Mammary epithelial cell (primary cell): ENCODE data around the gene ERF.

ENCODE experiments used
- CTCF ChIP-seq, 2 donors: IDR thresholded peaks in 1 of 2; conservative IDR thresholded peaks in 1 of 2; 2 replicates each; pipeline ENCODE4 v1.5.1; 2011 to 2012; ENCODE audit warnings: inconsistent platforms in 2 of 2, low read length in 2 of 2, mild to moderate bottlenecking in 2 of 2, control low read depth in 1 of 2, low read depth in 1 of 2; ENCODE audit not compliant: insufficient read depth in 1 of 2; ENCODE audit errors: extremely low read depth in 1 of 2
- EZH2 ChIP-seq: IDR thresholded peaks from 2 replicates; pipeline ENCODE4 v1.6.1; 2012; ENCODE audit warnings: low read length, inconsistent platforms, borderline replicate concordance

GRCh38 chr19:42297039-42297438 is 42.1 kb upstream of the ERF start:
- TF ChIP-seq EZH2 (no peak), CTCF (conservative IDR thresholded peaks at IDR 0.05 in 1 of 2, IDR thresholded peaks at IDR 0.05 in 1 of 2; ENCODE audit: extremely low read depth in 1 of 2, insufficient read depth in 1 of 2, low read depth in 1 of 2, low read length in 2 of 2) (no peak)
